Upper lobe of left lung (tissue), 6 donors: ENCODE measurements around the gene GDPD1. TPM values are rescaled to one million over a fixed set of nuclear protein-coding genes. Genes with fewer than 3 reads are reported as not detected.

ENCODE experiments used
- ATAC-seq, 2 donors: fragments of 200-7000 bp; cut with Tn5 transposase; one replicate each; pipeline ENCODE4 v1.9.1; 2022; ENCODE audit warnings: mild to moderate bottlenecking in 2 of 2, moderate library complexity in 2 of 2; ENCODE audit not compliant: low FRiP score in 2 of 2
- DNase-seq, 2 donors: peaks; one replicate each; pipeline ENCODE4 v3.0.0-alpha.2; 2019 to 2020
- H3K27ac ChIP-seq, 4 donors: fragments of 200-600 bp; sonication (generic); one replicate each; pipeline ENCODE4 v1.5.1; 2016 to 2019
- H3K27me3 ChIP-seq, 4 donors: fragments of 200-600 bp; sonication (generic); one replicate each; pipeline ENCODE4 v1.5.1; 2017 to 2019
- H3K36me3 ChIP-seq, 4 donors: fragments of 200-600 bp; sonication (generic); one replicate each; pipeline ENCODE4 v1.5.1; 2016 to 2019
- H3K4me1 ChIP-seq, 4 donors: fragments of 200-600 bp; sonication (generic); one replicate each; pipeline ENCODE4 v1.5.1; 2018 to 2019
- H3K4me3 ChIP-seq, 4 donors: fragments of 200-600 bp; sonication (generic); one replicate each; pipeline ENCODE4 v1.5.1; 2017 to 2019; ENCODE audit warnings: mild to moderate bottlenecking in 2 of 4, moderate library complexity in 1 of 4
- H3K9me3 ChIP-seq, 4 donors: fragments of 200-600 bp; sonication (generic); one replicate each; pipeline ENCODE4 v1.5.1; 2018 to 2019
- CTCF ChIP-seq, 6 experiments: fragments of 450-650 bp in 4 of 6; fragments of 200-600 bp in 2 of 6; sonication (generic) in 2 of 6; IDR thresholded peaks; one replicate each; pipeline ENCODE4 v1.5.1; 2016 to 2019; ENCODE audit warnings: antibody characterized with exemption in 6 of 6
- EP300 ChIP-seq, 4 donors: sonication (generic); formaldehyde crosslinking; IDR thresholded peaks; one replicate each; pipeline ENCODE4 v1.5.1; 2017; ENCODE audit warnings: antibody characterized with exemption in 4 of 4, control low read depth in 2 of 4
- POLR2A ChIP-seq, 4 donors: fragments of 450-650 bp; IDR thresholded peaks; one replicate each; pipeline ENCODE4 v1.5.1; 2016 to 2017; ENCODE audit warnings: antibody characterized with exemption in 4 of 4, mild to moderate bottlenecking in 2 of 4
- POLR2AphosphoS5 ChIP-seq, 2 donors: sonication (generic); formaldehyde crosslinking; IDR thresholded peaks; one replicate each; pipeline ENCODE4 v1.5.1; 2017; ENCODE audit warnings: antibody characterized with exemption in 2 of 2
- WGBS, 2 donors: methylation state at CpG; one replicate each; pipeline ENCODE4 v1.1.5; 2017 to 2018; 5-methylcytosine and 5-hydroxymethylcytosine counted together
- total RNA-seq, 6 donors: library from RNA; depleted of rRNA in 4 of 6; stranded (reverse); fragments of >200 nt in 4 of 6; gene quantifications; one replicate each; pipeline versions ENCODE4 v1.1.0 to v1.2.1, GENCODE V29; 2016 to 2021
- donor health status: DM: no; HTN: no; CAD: no; lungs with moderate emphysema.
- donor health status: DM: no; HTN: yes; CAD: no; lungs with severe emphysema.

The GDPD1 gene
- total RNA-seq, 6 donors from 2014 or later, result 0.91 to 15.6 (median 3.0) TPM; not detected in 1

GRCh38 chr17:59186850-59187249 is 33.5 kb upstream of the GDPD1 start:
- Histone ChIP-seq H3K4me3 (no peak overlapping the region), H3K4me1 (no peaks in the 10 kb centered on the region), H3K27ac (no peak overlapping the region), H3K36me3 (no peaks in the 10 kb centered on the region), H3K9me3 (no peaks in the 10 kb centered on the region), H3K27me3 (no peaks in the 10 kb centered on the region)
- TF ChIP-seq EP300 (IDR thresholded peaks at IDR 0.05), result no peak
- no peak for TF ChIP-seq POLR2AphosphoS5 (IDR thresholded peaks at IDR 0.05)
- TF ChIP-seq CTCF (IDR thresholded peaks at IDR 0.05), result no peak
- TF ChIP-seq POLR2A (IDR thresholded peaks at IDR 0.05), result no peak
- ATAC-seq, result no peak
- 97 to 100% methylated on average over 3 of the region's 3 CpGs for WGBS, 2 donors
- no peak for DNase-seq

GRCh38 chr17:59190806-59191205 is 29.5 kb upstream of the GDPD1 start:
- 91 to 100% methylated on average over 2 of the region's 2 CpGs for WGBS, 2 donors
- Histone ChIP-seq H3K9me3 (no peaks in the 10 kb centered on the region), H3K4me3 (no peak overlapping the region), H3K27ac (no peak overlapping the region), H3K27me3 (no peaks in the 10 kb centered on the region), H3K36me3 (no peaks in the 10 kb centered on the region), H3K4me1 (no peaks in the 10 kb centered on the region)
- ATAC-seq (no peak), DNase-seq (no peak)
- TF ChIP-seq EP300 (IDR thresholded peaks at IDR 0.05) (no peak), CTCF (IDR thresholded peaks at IDR 0.05) (no peak), POLR2A (IDR thresholded peaks at IDR 0.05) (no peak), POLR2AphosphoS5 (IDR thresholded peaks at IDR 0.05) (no peak)

GRCh38 chr17:59193336-59193862 is 26.9 kb upstream of the GDPD1 start:
- ATAC-seq, result no peak
- H3K27ac ChIP-seq, result no peak overlapping the region

GRCh38 chr17:59199398-59199797 is 20.9 kb upstream of the GDPD1 start:
- Histone ChIP-seq H3K27ac (no peak overlapping the region), H3K36me3 (no peaks in the 10 kb centered on the region), H3K9me3 (no peaks in the 10 kb centered on the region), H3K4me3 (no peak overlapping the region), H3K27me3 (no peaks in the 10 kb centered on the region), H3K4me1 (no peaks in the 10 kb centered on the region)
- DNase-seq (no peak), ATAC-seq (no peak)
- TF ChIP-seq POLR2AphosphoS5 (IDR thresholded peaks at IDR 0.05), result no peak
- no peak for TF ChIP-seq EP300 (IDR thresholded peaks at IDR 0.05)
- no peak for TF ChIP-seq CTCF (IDR thresholded peaks at IDR 0.05)
- TF ChIP-seq POLR2A (IDR thresholded peaks at IDR 0.05), result no peak
- WGBS, 2 donors, result 91 to 95% methylated on average over 4 of the region's 4 CpGs

More at GRCh38 chr17:59193336-59193862, 26.9 kb upstream of the GDPD1 start:
- no peaks in the 10 kb centered on the region for H3K27me3 ChIP-seq
- H3K36me3 ChIP-seq, result no peaks in the 10 kb centered on the region
- DNase-seq, result no peak
- H3K9me3 ChIP-seq, result no peaks in the 10 kb centered on the region
- TF ChIP-seq POLR2A (IDR thresholded peaks at IDR 0.05) (no peak), POLR2AphosphoS5 (IDR thresholded peaks at IDR 0.05) (no peak), EP300 (IDR thresholded peaks at IDR 0.05) (no peak), CTCF (IDR thresholded peaks at IDR 0.05) (no peak)
- H3K4me1 ChIP-seq, result no peaks in the 10 kb centered on the region
- WGBS, 2 donors, result 88 to 93% methylated on average over 3 of the region's 3 CpGs
- no peak overlapping the region for H3K4me3 ChIP-seq

- 93 to 100% methylated on average over 1 of the region's 1 CpG for WGBS, 2 donors
- H3K27me3 ChIP-seq, result no peaks in the 10 kb centered on the region
- no peaks in the 10 kb centered on the region for H3K4me1 ChIP-seq
- TF ChIP-seq POLR2AphosphoS5 (IDR thresholded peaks at IDR 0.05) (no peak), CTCF (IDR thresholded peaks at IDR 0.05) (no peak), POLR2A (IDR thresholded peaks at IDR 0.05) (no peak), EP300 (IDR thresholded peaks at IDR 0.05) (no peak)
- no peak overlapping the region for H3K4me3 ChIP-seq
- ATAC-seq (no peak), DNase-seq (no peak)
- H3K36me3 ChIP-seq, result no peaks in the 10 kb centered on the region
- H3K27ac ChIP-seq, result no peak overlapping the region
- H3K9me3 ChIP-seq, result no peaks in the 10 kb centered on the region
Observed at GRCh38 chr17:59202320-59202719, 18.0 kb upstream of the GDPD1 start.
